Gastroesophageal sphincter (tissue), 4 donors: ENCODE data around the gene OAS1. TPM values are rescaled to one million over a fixed set of nuclear protein-coding genes. Genes with fewer than 3 reads are reported as not detected.
"Not testable (repeated sequence)": the region's sequence is repeated elsewhere in the genome, so short reads cannot be mapped to it uniquely, and the experiment has no call there.

Experiments used
- ATAC-seq: fragments of 150-250 bp; one replicate; pipeline ENCODE4 v1.9.1; 2016; ENCODE audit warnings: mild to moderate bottlenecking, moderate library complexity
- H3K27ac ChIP-seq, 4 donors: fragments of 200-600 bp; sonication (generic) in 3 of 4; 1 replicate in 3 of 4; 2 replicates in 1 of 4; pipeline ENCODE4 v1.5.1; 2016 to 2019
- H3K27me3 ChIP-seq: fragments of 200-600 bp; sonication (generic); one replicate; pipeline ENCODE4 v1.5.1; 2019
- H3K36me3 ChIP-seq, 2 donors: fragments of 200-600 bp; sonication (generic); one replicate each; pipeline ENCODE4 v1.5.1; 2019; ENCODE audit warnings: control low read depth in 1 of 2
- H3K4me1 ChIP-seq, 3 donors: fragments of 200-600 bp; sonication (generic); 1 replicate in 2 of 3; 2 replicates in 1 of 3; pipeline ENCODE4 v1.5.1; 2016 to 2019; ENCODE audit warnings: control low read depth in 2 of 3
- H3K4me3 ChIP-seq, 2 donors: fragments of 200-600 bp; sonication (generic); one replicate each; pipeline ENCODE4 v1.5.1; 2019; ENCODE audit warnings: mild to moderate bottlenecking in 1 of 2, moderate library complexity in 1 of 2
- H3K9me3 ChIP-seq, 3 donors: fragments of 200-600 bp; sonication (generic); one replicate each; pipeline ENCODE4 v1.5.1; 2017 to 2019; ENCODE audit warnings: control low read depth in 2 of 3
- EP300 ChIP-seq: sonication (generic); formaldehyde crosslinking; IDR thresholded peaks from one replicate; pipeline ENCODE4 v1.6.1; 2017; ENCODE audit warnings: antibody characterized with exemption, mild to moderate bottlenecking
- POLR2A ChIP-seq, 2 donors: fragments of 450-650 bp; IDR thresholded peaks; one replicate each; pipeline ENCODE4 v1.6.1; 2017; ENCODE audit warnings: antibody characterized with exemption in 2 of 2, mild to moderate bottlenecking in 2 of 2, moderate library complexity in 1 of 2
- POLR2AphosphoS5 ChIP-seq: sonication (generic); formaldehyde crosslinking; IDR thresholded peaks from one replicate; pipeline ENCODE4 v1.6.1; 2017; ENCODE audit warnings: antibody characterized with exemption
- WGBS, 2 donors: methylation state at CpG; one replicate each; pipeline ENCODE4 v1.1.5; 2018; ENCODE audit warnings: low coverage in 1 of 2; 5-methylcytosine and 5-hydroxymethylcytosine counted together
- total RNA-seq, 4 donors: library from RNA; depleted of rRNA; stranded (reverse); fragments of >200 nt; gene quantifications; one replicate each; pipeline ENCODE4 v1.1.0, GENCODE V29; 2016
- TF ChIP-seq, protein P1 (sequence below), 4 experiments: fragments of 200-600 bp in 2 of 4; fragments of 450-650 bp in 2 of 4; sonication (generic) in 1 of 4; IDR thresholded peaks; one replicate each; pipeline ENCODE4 v1.5.1; 2017 to 2019; ENCODE audit warnings: antibody characterized with exemption in 4 of 4, mild to moderate bottlenecking in 2 of 4, moderate library complexity in 2 of 4

The OAS1 gene
- total RNA-seq, 4 donors from 2014 or later = 4.8 to 17.0 (median 7.6) TPM

DNA sequence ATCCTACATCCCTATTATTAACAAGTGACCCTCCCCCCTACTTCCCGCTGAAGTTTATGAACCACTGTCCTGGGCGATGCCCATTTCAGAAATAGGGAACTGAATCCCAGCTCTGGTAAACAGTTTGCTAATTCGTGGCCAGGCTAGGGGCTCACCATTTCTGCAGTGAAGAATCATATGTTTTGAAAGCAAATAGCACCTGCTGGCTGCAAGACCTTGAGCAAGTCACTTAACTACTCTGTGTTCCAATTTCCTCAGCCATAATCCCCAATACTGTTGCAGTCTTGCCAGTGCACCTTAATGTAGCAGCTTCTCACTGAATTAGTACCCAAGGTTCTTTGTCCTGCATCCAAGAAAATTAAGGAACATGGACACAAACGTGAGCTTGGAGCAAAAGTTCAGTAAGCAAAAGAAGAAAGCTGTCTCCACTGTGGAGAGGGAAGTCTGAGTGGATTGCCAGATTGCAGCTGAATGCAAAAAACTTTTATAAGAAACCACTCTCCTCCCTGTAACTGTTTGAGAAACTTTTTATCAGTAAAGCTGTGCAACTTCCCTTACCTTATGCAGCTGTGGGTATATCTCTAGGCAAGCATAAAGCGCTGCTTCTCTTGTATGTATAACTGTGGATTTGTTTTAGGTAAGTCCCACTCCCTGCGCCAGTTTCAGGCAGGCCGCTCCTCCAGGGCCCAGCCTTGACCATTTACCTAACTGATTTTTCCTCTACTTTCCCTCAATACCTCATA, 824 bp downstream of the OAS1 start:
- peaks cover 0 to 8% (median 0%) of the 10 kb centered on the region in 3 donors for H3K9me3 ChIP-seq
- TF ChIP-seq, protein P1, sequence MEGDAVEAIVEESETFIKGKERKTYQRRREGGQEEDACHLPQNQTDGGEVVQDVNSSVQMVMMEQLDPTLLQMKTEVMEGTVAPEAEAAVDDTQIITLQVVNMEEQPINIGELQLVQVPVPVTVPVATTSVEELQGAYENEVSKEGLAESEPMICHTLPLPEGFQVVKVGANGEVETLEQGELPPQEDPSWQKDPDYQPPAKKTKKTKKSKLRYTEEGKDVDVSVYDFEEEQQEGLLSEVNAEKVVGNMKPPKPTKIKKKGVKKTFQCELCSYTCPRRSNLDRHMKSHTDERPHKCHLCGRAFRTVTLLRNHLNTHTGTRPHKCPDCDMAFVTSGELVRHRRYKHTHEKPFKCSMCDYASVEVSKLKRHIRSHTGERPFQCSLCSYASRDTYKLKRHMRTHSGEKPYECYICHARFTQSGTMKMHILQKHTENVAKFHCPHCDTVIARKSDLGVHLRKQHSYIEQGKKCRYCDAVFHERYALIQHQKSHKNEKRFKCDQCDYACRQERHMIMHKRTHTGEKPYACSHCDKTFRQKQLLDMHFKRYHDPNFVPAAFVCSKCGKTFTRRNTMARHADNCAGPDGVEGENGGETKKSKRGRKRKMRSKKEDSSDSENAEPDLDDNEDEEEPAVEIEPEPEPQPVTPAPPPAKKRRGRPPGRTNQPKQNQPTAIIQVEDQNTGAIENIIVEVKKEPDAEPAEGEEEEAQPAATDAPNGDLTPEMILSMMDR (IDR thresholded peaks at IDR 0.05) = no peak
- no peak for TF ChIP-seq EP300
- H3K36me3 ChIP-seq = peaks cover 0 to 22% of the 10 kb centered on the region in 2 donors
- peaks cover 0 to 42% (median 7%) of the 10 kb centered on the region in 3 donors for H3K4me1 ChIP-seq
- WGBS, 2 donors = 56 to 71% methylated on average over 4 to 7 of the region's 7 CpGs
- peak; percentile 44 for ATAC-seq
- H3K27ac ChIP-seq = peak overlapping the region in 3 of 4 donors; percentile 60 to 75 (median 61)
- peak overlapping the region; percentile 49 to 51 for H3K4me3 ChIP-seq
- H3K27me3 ChIP-seq = no peaks in the 10 kb centered on the region

DNA sequence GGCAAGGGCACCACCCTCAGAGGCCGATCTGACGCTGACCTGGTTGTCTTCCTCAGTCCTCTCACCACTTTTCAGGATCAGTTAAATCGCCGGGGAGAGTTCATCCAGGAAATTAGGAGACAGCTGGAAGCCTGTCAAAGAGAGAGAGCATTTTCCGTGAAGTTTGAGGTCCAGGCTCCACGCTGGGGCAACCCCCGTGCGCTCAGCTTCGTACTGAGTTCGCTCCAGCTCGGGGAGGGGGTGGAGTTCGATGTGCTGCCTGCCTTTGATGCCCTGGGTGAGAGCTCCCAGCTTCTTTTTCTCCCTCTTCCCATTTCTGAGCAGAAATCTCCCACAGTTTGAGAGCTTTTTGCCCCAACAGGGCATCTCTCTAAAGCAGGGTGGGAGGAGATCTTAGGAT, 1.8 kb downstream of the OAS1 start:
- Histone ChIP-seq H3K4me1 (peaks cover 0 to 42% (median 7%) of the 10 kb centered on the region in 3 donors), H3K27me3 (no peaks in the 10 kb centered on the region), H3K9me3 (peaks cover 0 to 18% (median 0%) of the 10 kb centered on the region in 3 donors), H3K4me3 (peak overlapping the region in 1 of 2 donors; percentile 49), H3K36me3 (peaks cover 0 to 27% of the 10 kb centered on the region in 2 donors), H3K27ac (peak overlapping the region in 1 of 4 donors; percentile 26)
- ATAC-seq = no peak
- 41% methylated on average over 8 of the region's 12 CpGs; no CpG with 5 or more reads in 1 of the 2 donors for WGBS, 2 donors
- TF ChIP-seq POLR2A (IDR thresholded peaks at IDR 0.05) = no peak
- no peak for TF ChIP-seq POLR2AphosphoS5
- no peak for TF ChIP-seq EP300
- TF ChIP-seq, protein P1 (IDR thresholded peaks at IDR 0.05) = no peak

DNA sequence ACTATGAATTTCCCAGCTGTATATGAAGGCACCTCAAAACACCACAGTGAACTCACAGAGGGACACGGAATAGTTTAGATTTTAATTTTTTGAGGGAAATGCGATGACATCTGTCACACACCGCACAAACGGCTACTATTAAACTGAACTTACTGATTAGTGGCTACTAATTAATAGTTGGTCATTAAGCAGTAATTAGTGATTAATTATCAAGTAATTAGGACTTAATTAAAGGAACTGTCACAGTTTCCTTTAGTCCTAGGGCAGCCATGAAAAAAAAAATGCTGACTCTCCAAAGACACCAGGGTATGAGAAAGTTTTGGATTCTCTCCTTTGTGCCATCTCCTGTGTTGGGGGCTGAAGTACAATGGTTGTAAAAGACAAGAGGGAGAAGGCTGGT, 2.9 kb downstream of the OAS1 start:
- TF ChIP-seq EP300 (no peak), POLR2A (IDR thresholded peaks at IDR 0.05) (no peak)
- TF ChIP-seq, protein P1 (IDR thresholded peaks at IDR 0.05) = no peak
- 94 to 96% methylated on average over 4 of the region's 4 CpGs for WGBS, 2 donors
- peaks cover 0 to 38% of the 10 kb centered on the region in 2 donors for H3K36me3 ChIP-seq

DNA sequence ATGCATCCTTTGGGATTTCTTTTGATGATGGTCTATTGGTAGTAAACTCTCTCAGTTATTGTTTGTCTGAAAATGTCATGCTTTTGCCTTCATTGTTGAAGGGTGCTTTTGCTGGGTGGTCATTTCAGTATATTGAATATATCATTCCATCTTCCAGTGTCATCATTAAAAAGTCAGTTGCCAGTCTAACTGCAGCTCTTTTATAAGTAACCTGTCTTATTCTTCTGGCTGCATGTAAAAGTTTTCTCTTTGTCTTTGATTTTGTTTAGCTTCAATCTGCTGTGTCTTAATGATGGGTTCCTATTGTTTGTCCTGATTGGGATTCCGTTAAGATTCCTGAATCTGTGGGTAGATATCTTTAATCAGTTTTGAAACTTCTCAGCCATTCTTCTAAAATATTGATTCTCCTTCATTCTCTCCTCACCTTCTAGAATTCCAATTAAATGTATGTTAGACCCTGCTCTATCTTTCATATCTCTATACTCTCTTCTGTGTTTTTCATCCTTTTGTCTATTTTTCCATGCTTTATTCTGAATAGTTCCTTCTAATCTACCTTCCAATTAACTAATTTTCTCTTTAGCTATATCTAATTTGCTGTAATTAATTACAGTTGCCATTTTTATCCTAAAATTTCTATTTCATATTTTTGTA, 6.4 kb downstream of the OAS1 start:
- no peak for ATAC-seq

More for the DNA sequence above, 2.9 kb downstream of the OAS1 start:
- no peak overlapping the region for H3K27ac ChIP-seq
- H3K4me1 ChIP-seq = peaks cover 0 to 42% (median 7%) of the 10 kb centered on the region in 3 donors
- H3K4me3 ChIP-seq = no peak overlapping the region
- ATAC-seq = no peak
- peaks cover 0 to 28% (median 0%) of the 10 kb centered on the region in 3 donors for H3K9me3 ChIP-seq
- H3K27me3 ChIP-seq = no peaks in the 10 kb centered on the region

DNA sequence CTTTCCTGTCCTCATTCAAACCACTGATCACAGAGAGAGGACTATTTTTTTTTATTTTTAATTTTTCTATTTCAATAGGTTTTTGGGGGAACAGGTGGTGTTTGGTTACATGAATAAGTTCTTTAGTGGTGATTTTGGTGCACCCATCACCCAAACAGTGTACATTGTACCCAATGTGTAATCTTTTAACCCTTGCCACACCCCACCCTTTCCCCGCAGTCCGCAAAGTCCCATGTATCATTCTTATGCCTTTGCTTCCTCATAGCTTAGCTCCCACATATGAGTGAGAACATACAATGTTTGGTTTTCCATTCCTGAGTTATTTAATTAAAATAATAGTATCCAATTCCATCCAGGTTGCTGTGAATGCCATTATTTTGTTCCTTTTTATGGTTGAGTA, 7.1 kb downstream of the OAS1 start:
- H3K4me3 ChIP-seq, H3K27ac ChIP-seq, H3K27me3 ChIP-seq, H3K4me1 ChIP-seq, ATAC-seq: not testable (repeated sequence)
- WGBS, 2 donors = 92 to 94% methylated on average over 2 of the region's 2 CpGs
- peaks cover 0 to 68% of the 10 kb centered on the region in 2 donors for H3K36me3 ChIP-seq
- peaks cover 0 to 28% (median 0%) of the 10 kb centered on the region in 3 donors for H3K9me3 ChIP-seq

More for the DNA sequence above, 6.4 kb downstream of the OAS1 start:
- Histone ChIP-seq H3K27me3 (no peaks in the 10 kb centered on the region), H3K27ac (no peak overlapping the region), H3K9me3 (peaks cover 0 to 28% (median 0%) of the 10 kb centered on the region in 3 donors), H3K4me3 (no peak overlapping the region), H3K4me1 (peaks cover 0 to 15% (median 0%) of the 10 kb centered on the region in 3 donors), H3K36me3 (peaks cover 0 to 61% of the 10 kb centered on the region in 2 donors)
- 91 to 100% methylated on average over 1 of the region's 1 CpG for WGBS, 2 donors
- TF ChIP-seq, protein P1 (IDR thresholded peaks at IDR 0.05) = no peak
- TF ChIP-seq POLR2AphosphoS5 (no peak), POLR2A (IDR thresholded peaks at IDR 0.05) (no peak), EP300 (no peak)
